Putamen (tissue), 1 donor: ENCODE measurements around the gene GNPAT.
A peak's percentile ranks its signal among the peaks of the same experiment; 100 is the strongest.

Source experiments
- DNase-seq: peaks from one replicate; pipeline ENCODE4 v3.0.0-alpha.2; 2016; ENCODE audit warnings: low spot score

The GNPAT gene

DNA sequence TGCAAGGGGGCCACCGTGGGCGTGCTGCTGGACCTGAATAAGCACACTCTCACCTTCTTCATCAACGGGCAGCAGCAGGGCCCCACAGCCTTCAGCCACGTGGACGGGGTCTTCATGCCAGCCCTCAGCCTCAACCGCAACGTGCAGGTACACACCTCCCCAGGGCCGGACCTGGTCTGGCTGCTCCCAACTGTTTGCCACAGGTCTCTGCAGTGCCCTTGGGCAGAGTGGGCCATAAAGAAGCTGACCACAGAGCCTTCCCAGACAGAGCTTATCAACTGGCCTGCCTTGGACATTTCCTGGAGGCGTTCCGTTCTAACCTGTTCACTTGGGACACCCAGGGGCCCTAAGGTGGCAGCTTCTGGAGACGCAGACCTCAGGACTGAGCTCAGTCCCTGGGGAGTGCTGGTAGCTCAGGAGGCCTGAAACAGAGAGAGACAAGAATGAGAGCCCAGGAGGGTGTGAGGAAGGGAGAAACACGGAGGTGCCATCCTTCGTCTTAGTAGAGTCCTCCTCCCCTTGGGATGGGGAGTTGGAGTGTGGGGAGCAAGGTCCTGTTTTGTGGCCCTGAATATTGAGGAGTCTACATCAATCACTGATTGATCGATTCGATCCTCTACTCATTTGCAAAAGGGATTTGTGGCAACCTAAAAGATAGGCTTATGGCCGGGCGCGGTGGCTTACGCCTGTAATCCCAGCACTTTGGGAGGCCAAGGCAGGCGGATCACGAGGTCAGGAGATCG lies 27.0 kb upstream of the GNPAT start:
- DNase-seq = no peak

DNA sequence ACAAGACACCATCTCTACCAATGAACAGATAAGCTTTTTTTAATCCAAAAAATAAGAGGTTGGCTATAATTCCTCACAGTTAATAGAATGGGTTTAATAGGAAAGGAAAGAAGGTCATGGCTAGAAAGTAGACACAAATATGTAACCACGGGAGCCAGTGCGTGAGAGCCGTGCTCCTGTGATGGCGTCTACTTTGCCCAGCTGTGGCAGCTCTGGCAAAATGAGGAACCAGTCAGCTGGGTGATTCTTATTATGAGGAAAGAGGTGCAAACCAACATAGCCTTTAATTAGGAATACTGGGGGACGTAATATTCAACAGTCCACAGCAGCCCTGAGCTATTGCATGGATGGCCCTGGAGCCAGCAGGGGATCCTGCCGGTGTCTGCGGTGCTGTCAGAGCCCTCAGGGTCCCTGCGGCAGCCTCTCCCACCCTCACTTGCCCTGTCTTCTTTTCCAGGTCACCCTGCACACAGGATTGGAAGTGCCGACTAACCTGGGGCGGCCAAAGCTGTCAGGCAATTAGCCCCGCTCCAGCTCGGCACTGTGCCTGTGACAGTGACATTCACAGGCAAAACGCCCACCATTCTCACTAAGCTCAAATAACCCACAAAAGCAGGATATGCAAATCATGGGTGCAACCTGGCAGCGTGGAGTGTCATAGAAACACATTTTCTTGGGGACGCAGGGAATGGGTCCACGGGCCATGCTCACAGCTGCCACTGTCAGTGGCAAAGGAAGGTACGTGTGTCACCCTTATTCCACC lies 25.9 kb upstream of the GNPAT start:
- DNase-seq = peak; percentile 37

DNA sequence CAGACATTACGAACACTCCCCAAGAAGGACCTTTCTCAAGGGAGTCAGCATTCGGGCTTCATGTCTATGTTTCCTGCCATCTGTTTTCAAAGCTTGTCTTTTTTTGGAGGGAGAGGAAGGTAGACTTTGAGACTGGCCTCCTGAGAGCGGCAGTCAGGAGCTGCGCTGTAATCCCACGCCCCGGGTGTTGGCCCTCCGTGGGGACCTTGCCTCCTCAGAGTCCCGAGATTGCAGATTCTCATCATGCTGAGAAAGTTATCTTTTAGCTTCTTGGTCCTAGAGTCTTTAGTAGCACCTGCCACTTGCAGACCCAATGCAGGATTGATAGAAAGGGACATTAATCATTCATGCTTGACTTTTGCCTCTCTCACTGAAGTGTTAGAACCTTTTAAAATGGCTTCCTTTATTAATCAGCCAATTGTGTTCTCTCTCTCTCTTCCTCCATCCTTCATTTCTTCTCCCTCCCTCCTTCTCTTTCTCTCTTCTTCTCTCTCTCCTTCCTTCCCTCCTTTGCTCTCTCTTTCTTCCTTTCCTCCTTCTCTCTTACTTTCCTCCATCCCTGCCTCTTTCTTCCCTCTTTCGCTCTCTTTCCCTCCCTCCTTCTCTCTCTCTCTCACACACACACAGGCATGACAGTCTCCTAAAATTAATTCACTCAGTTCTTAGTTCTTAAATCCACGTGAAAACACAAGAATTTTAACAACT lies 25.2 kb upstream of the GNPAT start:
- DNase-seq = no peak

DNA sequence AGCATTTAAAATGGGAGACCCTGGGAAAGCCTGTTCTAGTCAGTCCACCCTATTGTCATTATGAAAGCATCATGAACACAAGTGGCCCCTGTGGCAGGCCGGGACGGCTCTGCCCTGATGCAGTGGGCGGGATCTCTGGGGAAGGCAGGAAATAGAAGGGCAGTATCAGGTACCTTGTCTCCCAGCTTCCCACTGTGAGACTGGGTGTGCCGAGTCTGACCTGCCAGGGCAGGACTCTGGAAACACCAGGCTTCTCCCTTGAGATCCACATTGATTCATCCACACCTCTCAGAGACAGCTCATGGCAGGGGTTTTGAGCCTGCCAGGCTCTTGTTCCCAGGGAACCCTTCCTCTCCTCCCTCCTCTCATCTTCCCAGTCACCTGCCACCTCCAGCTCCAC lies 24.5 kb upstream of the GNPAT start:
- no peak for DNase-seq

DNA sequence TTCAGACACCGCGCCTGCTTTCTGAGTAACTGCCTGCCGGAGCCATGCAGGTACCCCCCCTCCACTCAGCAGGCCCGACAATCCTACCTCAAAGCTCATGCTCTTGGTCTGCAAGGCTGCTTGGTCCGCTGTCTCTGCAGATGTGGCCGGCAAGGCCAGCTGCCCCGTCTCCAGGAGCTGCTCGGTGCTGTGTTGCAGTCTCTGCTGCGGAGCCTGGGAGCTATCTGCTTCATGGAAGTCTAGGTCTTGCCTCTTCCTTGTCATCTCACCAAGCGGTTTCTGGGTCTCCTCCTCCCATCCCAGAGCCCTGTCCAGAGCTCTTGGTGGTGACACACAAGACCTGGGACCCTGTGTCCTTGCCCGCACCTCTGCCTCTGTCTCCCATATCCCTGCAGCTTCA lies 24.0 kb upstream of the GNPAT start:
- no peak for DNase-seq

DNA sequence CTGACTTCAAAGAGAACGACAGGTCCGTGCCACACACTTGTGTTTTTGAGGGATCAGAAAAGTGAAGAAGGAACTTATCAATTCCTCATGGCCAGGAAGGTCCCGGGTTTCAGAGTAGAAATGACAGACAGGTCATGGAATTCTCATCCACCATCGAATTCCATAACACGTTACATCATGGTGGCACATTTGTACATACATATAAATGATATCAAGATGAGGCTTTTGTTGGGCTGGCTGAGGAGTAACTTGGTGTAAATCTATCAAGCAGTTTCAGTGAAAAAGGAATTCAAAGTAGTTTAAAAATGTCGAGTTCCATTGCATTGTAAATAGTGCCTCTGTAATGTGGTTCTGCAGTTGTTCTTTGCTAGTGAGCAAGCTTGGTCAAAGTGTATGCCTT lies 22.9 kb upstream of the GNPAT start:
- DNase-seq = no peak

DNA sequence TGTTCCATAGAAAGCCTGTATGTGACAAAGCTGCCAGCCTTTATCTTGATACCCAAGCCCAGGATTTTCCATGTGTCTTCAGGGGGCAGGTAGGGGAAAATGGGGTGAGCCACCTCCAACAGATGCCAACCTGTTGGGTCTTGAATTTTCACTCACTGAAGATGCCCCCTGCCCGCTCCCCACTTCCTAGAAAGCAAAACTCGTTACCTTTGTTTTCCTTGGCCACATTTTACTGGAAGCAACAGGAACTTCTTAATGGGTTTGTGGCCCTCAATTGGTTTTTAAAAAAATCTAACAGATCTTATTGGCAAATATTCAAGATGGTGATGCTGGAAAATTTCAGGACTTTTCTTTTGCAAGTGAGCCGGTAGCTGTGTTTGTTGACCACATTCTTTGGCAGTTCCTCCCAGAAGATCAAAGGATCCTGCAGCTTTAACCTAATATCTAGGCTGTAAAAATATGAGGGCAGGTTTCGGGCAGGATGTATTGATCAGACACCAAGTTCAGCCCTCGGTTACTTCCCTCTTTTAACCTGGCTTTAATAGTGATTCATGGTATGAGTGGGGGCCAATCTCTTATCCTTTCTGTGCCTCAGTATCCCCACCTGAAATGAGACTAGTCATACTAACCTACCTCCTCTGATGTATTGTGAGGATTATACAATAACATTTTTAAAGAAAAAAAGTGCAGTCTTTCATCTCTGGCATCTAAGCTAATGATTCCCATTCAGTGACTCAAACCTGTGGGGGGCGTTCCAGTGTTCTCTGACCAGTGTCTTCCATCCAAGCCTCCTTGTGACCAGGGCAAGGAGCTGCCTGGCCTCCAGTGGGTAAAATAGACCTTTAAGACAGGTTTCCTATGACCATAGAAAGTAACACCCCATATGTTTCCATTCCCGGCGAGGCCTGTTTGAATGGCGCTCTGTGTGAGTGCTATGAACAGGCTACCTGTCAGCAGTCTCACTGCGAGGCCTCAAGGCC lies 21.3 kb upstream of the GNPAT start:
- DNase-seq = no peak

DNA sequence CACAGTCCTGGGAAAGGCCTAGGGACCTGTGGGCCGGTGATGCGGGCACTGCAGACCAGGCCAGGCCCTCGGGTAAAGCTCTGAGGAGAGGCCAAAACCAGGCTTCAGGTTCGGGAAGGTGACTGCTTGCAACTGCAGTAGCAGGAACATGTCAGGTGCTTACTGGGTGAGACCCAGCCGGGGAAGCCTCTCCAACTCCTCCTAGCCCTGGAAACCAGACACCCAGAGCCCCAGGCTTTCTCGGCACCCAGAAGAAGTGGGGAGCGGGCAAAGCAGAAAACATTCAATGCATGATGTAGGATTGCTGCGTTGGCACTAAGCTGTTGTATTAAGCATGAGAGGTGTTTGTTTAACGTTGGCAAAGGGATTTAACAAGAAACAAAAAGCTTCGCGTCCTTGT lies 20.2 kb upstream of the GNPAT start:
- no peak for DNase-seq

DNA sequence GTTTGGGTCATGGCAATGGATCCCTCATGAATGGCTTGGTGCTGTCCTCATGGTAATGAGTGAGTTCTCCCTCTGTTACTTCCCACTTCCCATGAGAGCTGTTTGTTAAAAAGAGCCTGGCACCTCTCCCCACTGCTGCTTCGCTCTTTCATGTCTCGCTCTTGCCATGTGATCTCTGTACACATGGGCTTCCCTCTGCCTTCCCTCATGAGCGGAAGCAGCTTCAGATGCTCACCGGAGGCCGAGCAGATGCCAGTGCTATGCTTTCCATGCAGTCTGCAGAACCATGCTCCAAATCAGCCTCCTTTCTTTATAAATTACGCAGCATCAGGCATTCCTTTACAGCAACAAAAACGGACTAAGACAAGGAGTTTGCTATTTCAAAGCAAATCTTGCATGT lies 14.9 kb upstream of the GNPAT start:
- DNase-seq = no peak

DNA sequence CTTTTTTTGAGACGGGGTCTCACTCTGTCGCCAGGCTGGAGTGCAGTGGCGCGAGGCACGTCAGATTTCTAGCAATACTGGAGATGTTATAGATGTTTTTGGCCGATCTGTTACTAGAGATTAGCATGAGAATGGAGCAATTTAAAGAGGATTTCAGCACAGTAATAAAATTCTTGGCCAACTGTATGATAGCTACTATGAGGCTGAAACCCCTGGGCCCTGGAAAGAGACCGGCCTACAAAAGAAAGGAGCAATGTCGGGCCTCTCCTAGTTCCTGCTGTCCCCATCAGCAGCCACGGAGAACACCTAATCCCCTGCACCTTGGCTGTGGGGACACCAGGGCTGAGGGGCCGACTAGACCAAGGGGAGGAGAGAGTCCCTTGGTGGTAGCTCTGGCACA lies 9.5 kb upstream of the GNPAT start:
- DNase-seq = no peak

DNA sequence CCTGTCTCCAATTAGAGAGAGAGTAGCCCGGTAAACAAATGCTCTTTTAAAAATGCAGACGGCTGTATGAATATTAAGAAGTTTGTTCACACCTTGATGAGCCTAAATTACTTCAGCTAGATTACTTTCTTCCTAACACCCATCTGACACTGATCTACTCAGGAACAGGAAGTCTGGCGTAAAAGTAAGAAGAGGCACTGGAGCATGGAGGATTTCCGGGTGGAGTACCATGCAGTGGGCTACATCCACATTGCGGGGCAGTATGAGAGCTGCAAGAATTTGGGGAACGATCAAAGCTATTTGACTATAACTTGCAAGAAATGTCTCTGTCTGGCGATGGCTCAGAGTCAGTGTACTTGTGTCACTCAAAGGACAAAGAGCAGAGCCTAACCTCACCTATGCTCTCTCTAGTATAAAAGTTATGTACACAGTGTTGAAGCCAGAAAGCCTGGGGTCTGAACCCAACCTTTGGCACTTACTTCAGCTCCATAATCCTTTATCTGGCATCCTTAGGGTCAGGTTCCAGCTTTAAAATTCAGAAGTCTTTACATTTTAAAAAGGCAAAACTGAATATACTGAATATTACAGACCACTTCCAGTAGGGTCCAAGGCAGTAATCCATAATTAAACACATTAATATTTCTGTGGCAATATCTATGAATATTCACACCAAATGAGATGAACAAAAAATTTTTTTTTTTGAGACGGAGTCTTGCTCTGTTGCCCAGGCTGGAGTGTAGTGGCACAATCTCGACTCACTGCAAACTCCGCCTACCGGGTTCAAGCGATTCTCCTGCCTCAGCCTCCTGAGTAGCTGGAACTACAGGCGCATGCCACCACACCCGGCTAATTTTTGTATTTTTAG lies 7.9 kb upstream of the GNPAT start:
- DNase-seq = no peak

DNA sequence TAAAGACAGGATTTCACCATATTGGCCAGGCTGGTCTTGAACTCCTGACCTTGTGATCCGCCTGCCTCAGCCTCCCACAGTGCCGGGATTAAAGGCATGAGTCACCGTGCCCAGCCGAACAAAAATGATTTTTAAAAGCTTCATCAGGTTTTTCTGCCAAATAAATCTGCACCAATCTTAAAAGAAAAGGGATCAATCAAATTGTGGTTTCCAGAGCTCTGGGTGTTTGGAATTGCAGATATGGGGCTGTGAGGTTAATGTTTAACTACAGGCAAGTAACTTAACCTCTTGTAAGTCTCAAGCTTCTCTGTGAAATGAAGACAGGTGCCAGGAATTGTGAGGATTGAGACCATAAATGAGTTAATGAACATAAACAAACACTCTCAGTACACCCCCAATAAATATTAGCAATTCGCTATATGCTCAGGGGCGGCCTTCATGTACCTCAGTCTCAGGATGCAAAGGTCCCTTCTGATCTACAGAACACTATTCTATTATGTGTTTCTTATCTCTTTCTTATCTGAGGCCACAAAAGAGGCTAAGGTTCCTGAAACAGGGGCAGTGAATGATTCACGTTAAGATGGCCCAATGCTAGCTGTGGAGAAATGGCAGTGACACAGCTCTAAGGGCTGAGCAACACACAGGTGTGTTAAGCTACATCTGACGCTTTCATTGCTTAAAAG lies 7.1 kb upstream of the GNPAT start:
- DNase-seq = no peak

DNA sequence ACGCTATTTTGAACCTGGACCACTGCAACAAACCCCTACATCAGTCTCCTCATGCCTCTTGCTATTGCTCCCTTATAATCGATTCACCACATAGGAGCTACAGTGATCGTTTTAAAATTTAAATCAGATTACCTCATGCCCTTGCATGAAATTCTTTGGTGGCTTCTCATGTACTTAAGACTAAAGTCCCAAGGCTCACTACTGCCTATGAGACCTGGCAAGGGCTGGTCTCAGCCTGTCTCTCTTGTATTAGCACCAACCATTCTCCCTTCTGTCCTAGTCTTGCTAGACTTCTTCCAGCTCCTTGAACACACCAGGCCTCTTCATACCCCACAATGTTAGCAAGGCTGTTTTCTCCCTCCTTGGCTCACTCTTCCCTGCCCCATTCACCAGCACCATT lies 6.5 kb upstream of the GNPAT start:
- DNase-seq = no peak

DNA sequence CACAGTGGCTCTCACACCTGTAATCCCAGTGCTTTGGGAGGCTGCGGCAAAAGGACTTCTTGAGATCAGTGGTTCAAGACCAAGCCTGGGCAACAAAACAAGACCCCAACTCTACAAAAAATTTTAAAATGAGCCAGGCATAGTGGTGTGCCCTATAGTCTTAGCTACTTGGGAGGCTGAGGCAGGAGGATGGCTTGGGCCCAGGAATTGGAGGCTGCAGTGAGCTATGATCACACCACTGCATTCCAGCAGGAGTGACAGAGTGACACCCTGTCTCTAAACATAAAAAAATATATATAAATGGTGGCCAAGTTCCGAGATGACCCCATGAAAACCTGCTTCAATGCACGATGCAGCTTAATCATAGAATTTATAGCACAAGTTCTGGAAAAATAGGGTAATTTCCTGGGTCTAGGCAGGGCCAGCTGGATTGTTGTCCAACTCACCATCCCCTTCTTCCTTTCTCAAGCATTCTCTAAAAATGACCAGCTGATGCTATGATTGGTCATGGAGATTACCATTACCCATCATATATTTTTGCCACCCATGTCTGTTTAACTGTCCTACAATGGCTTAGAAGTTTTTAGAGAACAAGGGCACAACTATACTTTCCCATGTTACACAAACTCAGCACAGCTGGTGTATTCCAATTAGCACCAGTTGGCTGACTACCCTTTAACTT lies 5.3 kb upstream of the GNPAT start:
- DNase-seq = no peak

DNA sequence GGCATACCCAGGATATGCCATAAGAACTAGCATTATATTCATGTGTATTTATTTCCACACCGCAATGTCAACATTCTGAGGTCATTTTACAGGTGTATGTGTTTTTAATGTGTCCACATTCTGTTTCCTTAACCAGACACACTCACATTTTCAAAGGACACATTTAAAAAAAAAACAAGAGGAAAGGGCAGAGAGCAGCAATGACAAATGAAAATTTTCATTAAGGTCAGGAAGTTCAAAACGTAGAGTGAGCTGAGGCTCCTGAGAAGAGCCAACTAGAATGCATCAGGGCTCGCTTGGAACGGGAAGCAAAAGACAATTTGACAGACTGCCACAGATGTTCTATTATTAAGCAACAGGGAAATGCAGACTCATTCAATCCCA lies 4.8 kb upstream of the GNPAT start:
- DNase-seq = no peak

DNA sequence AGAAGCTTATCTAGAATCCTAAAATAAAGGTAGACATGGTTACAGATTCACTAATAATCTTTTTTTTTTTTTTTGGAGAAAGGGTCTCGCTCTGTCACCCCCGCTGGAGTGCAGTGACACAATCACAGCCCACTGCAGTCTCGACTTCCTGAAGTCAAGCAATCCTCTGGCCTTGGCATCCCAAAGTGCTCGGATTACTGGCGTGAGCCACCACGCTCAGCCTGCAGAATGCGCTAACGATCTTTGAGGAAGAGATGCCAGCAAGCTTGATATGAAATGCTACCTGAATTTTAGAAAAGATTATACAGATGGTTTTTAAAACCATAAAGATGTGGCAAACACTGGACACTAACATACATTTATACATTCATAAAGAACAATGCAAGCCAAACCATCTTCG lies 4.1 kb upstream of the GNPAT start:
- DNase-seq = no peak

DNA sequence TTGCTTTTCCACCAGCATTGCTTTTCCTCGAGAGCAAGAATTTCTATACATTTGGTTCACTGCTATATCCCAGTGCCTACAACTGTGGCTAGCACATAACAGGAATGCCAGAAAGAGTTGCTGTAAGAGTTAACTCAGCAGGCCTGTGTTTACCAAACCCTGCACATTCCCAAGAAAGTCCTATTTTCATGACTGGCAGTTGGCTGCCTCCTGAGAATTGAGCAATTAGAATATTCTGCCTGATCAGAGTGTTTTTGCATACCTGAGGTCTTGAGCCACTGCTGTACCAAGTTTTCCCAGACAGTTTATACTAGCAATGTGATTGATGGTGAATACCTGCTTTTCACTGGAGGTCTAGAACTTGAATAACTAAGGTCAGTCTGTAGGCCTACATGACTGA lies 2.7 kb upstream of the GNPAT start:
- no peak for DNase-seq

DNA sequence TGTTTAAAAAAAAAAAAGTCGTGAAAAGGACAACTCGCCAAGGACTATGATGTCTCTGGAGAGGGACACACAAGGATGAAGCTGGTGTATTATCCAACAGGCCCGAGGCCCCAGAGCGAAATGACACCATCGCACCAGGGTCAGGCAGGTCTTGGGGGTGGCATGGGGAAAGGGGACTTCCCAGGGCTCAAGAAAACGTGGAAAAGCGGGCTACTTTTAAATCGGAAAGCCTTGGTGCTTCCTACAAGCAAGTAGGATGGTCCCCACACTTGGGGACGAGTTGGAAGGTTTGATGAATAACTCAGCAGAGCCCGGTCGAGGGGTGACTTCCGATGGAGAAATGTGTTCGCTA lies 505 bp upstream of the GNPAT start:
- DNase-seq = no peak

DNA sequence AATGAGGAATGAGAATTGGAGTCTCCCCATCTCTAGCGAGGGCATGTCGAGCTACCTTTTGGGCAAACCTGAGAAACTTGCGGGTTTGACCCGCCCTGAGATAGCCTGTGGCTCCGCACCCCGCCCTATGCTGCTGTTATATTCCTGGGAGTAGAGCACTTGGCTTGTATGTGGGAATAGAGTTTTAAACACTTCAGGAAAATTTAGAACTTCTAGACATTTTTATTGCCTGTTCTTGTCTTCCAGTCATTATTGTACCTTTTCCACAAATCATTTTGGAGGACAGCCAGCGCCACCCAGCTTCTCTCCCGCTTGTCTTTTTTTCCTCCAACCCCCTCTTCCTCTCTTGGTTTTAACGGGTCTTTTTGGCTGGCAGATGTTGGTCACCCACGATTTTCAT lies 738 bp downstream of the GNPAT start:
- no peak for DNase-seq
